GM12878 (cell line): ENCODE results near the gene SEPTIN6. TPM values are rescaled to one million over a fixed set of nuclear protein-coding genes. Genes with fewer than 3 reads are reported as not detected.

Source experiments
- EP300 ChIP-seq, 2 experiments: fragments of 150-350 bp in 1 of 2; IDR thresholded peaks; 2 replicates each; pipeline ENCODE4 v1.6.1; 2011 to 2012; ENCODE audit warnings: low read depth in 2 of 2, low read length in 2 of 2, borderline replicate concordance in 1 of 2, improper control_type of control experiment in 1 of 2, inconsistent platforms in 1 of 2; ENCODE audit not compliant: control insufficient read depth in 1 of 2
- NR2C2 ChIP-seq: IDR thresholded peaks from 2 replicates; pipeline ENCODE4 v1.6.1; 2011; ENCODE audit warnings: borderline replicate concordance, low read depth; ENCODE audit not compliant: control insufficient read depth, insufficient read length
- NRF1 ChIP-seq: conservative IDR thresholded peaks from 2 replicates; pipeline ENCODE4 v1.6.1; 2011; ENCODE audit warnings: mild to moderate bottlenecking, low read depth, low read length, improper control_type of control experiment
- POLR2AphosphoS2 ChIP-seq: IDR thresholded peaks from 2 replicates; pipeline ENCODE4 v1.6.1; 2011; ENCODE audit warnings: low read depth, mild to moderate bottlenecking, low read length, improper control_type of control experiment, moderate library complexity
- RBBP5 ChIP-seq: fragments of 200-600 bp; sonication (generic); conservative IDR thresholded peaks from 2 replicates; pipeline ENCODE4 v1.6.1; 2016
- SMAD1 ChIP-seq: fragments of 450-650 bp; IDR thresholded peaks from 2 replicates; pipeline ENCODE4 v1.6.1; 2018; ENCODE audit warnings: mild to moderate bottlenecking, low read depth; ENCODE audit not compliant: partially characterized antibody
- ZBTB40 ChIP-seq: fragments of 450-650 bp; IDR thresholded peaks from 2 replicates; pipeline ENCODE4 v1.6.1; 2016; ENCODE audit warnings: mild to moderate bottlenecking, moderate library complexity, borderline replicate concordance
- polyA plus RNA-seq, 11 experiments: library from polyadenylated mRNA; depleted of rRNA in 4 of 11; unstranded in 6 of 11; stranded (reverse) in 5 of 11; fragments of >200 nt; fragmentation: Nextera tagmentation in 4 of 11; fragmentation: Illumina TruSeq in 1 of 11; extraction: Ambion mirVana in 4 of 11; extraction: Trizol in 1 of 11; gene quantifications; 1 replicate in 1 of 11; 2 replicates in 10 of 11; pipeline versions ENCODE4 v1.2.1 to v1.2.3, GENCODE V29; 2011 to 2016; ENCODE audit warnings: inconsistent platforms in 2 of 11, missing spikeins in 2 of 11, low read depth in 1 of 11
- total RNA-seq, 4 experiments: library from RNA; depleted of rRNA in 3 of 4; stranded (reverse); fragments of >200 nt in 3 of 4; fragmentation: Illumina TruSeq in 1 of 4; extraction: Trizol in 1 of 4; gene quantifications; 2 replicates each; pipeline versions ENCODE4 v1.2.1 to v1.2.3, GENCODE V29; 2013 to 2021

SEPTIN6 gene
- total and polyA plus RNA-seq, 10 of the 15 experiments (the other 5 are each of a cell fraction or from before 2014, with no cell fraction given): 37.2 to 353 (median 154) TPM

- TF ChIP-seq ZBTB40: no peak
- TF ChIP-seq RBBP5: no peak
- no peak for TF ChIP-seq NR2C2
- TF ChIP-seq EP300 (IDR thresholded peaks at IDR 0.05; ENCODE audit: borderline replicate concordance in 1 of 2, control insufficient read depth in 1 of 2, low read depth in 2 of 2, low read length in 2 of 2): peak; percentile 31 to 66; a peak in 1 of 4 replicates
- TF ChIP-seq POLR2AphosphoS2: no peak
- TF ChIP-seq SMAD1: no peak
- no peak for TF ChIP-seq NRF1
- TF ChIP-seq, all 136 proteins: peak for 24
Measured at GRCh38 chrX:119686087-119686691, 6.8 kb downstream of the SEPTIN6 start (continued).
